HS-27A (cell line): ENCODE measurements around the gene HOXA6.

Experiments
- DNase-seq: peaks from one replicate; pipeline ENCODE4 v3.0.0-alpha.2; 2012; ENCODE audit warnings: low read depth, missing footprints

HOXA6 gene

DNA sequence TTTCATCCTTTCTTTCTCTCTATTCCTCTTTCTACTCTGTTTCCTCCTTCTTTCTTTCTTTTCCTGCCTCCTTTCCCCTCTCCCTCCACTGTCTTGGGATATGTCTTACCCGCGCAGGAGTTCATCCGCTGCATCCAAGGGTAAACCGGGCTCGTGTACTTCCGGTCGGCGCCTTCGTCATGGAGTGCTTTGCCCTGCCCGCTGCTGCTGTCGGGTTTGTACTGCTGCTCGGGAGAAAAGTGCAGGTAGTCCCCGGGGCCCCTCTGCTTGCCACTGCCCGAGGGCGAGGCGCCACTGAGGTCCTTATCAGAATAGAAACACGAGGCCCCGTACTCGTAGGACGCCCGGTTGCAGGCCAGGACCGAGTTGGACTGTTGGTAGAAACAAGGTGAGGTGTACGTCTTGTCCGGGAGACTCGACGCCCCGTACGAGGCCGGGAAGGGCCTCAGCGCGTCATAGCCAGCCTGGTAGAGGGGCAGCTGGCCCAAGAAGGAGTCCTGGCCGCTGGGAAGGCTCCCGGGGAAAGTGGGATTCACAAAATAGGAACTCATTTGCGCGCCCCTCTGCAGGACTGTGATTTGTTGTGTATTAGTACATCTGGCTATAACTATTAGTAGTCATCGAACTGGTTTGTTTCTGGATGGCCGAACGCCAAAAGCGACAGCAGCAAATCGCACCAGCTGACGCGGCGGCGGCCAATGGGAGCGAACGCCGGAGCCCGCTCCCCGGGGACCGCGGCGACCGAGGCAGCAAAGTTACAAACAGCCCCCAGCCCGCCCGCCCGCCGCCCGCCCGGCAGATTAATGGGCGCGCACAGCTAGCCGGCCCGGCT lies at the start of gene HOXA6:
TSS of gene HOXA6 (minus strand) at position 576 of the 832 bp plus-strand sequence. CDS start at position 551, 25 bp downstream.
- no peak for DNase-seq

DNA sequence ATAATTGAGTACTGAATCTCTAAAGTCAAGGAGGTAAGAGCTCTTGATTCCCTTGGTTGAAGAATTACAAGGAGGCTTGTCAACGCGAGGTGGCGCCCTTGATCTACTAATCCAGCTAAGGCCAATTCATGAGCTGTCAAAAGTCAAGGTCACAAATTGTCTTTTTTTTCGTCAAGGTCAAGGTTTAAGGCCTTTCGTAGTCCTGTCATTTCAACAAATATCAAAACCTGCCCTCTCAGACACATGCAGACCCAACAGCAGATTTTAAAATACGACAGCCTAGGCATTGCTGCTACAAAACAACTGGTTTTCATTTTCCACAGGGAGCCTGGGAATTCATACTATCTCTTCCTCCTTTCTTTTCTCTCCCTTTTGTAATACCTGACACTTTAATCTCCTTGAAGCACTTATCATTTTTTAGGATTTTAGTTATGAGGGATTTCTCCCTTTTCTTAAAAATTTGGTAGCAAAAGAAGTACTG lies 48.8 kb upstream of the HOXA6 start:
- DNase-seq, result no peak

DNA sequence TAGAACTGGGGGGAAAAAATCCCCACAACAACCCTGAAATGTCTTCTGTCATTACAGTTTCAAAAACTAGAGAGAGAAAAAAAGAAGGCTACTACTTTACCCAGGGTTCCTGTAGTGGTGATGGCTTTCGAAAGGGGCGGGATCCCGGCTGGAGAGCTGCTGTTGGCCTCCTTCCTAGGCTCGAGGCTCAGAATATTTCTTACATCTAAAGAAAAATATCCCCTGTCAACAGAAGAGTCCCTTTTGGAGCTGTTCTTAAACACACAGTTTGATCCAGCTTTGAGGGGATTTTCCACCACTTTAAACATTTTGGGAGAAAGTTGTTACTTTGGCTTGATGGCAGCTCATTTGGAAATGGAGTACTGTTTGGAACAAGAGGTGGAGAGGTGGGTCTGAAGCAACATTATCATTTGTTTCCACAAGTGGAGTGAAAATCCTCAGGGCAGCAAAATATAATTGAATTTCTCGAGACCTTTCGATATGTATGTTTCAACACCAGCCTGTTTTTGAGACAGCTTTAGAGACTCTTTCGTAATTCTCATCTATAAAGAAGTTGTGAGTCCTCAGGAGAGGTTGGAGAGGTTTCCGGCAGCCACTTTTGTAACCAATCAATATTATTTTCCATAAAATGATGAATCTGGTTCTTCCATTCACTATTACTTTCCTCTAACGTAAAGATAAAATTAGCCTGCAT lies 47.3 kb upstream of the HOXA6 start:
- no peak for DNase-seq

DNA sequence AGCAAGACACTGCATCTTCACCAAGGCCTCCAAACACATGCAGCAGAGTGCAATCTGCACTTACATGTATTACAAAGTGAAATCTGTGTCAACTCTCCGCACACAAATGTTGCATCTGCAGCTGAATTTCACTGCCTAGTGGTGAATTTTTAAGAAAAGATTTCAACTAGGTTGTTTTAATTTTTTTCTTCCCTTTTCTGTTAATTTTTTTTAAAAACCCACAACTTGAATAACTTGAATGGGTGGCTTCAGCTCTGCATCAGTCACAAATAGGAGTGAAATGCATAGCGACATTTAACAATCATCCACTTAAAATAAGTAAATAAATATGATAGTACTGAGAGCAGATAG lies 46.4 kb upstream of the HOXA6 start:
- DNase-seq, result no peak

DNA sequence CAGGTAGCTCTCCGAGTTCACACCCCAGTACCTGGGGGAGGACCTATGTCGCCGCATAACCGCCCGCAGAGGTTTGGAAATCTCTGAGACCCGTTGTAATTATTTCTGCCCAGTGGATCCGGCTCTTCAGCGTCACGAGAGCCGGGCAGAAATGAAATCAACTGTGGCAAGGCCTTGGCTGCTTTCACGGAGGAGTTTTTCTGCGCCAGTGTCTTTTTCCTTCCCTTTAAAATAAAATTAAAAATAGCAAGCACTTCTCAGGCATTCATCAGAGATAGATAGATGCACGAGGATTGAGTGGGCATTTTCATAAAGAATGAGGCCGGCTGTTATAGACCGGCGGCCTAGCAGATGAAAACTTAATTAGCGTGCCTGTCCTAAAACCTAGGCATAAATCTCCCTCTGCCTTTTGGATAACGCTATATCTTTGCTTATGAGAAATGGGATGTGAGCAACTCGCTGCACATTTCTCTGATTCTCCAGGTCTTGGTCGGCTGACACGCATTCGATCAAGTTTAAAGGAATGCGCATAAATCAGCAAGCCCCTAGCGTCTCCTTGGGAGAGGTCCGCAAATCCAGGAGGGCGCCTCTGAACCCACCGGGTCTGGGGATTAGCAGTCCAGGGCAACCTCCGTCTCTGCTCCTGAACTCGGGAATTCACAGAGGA lies 45.9 kb upstream of the HOXA6 start:
- DNase-seq, result no peak

DNA sequence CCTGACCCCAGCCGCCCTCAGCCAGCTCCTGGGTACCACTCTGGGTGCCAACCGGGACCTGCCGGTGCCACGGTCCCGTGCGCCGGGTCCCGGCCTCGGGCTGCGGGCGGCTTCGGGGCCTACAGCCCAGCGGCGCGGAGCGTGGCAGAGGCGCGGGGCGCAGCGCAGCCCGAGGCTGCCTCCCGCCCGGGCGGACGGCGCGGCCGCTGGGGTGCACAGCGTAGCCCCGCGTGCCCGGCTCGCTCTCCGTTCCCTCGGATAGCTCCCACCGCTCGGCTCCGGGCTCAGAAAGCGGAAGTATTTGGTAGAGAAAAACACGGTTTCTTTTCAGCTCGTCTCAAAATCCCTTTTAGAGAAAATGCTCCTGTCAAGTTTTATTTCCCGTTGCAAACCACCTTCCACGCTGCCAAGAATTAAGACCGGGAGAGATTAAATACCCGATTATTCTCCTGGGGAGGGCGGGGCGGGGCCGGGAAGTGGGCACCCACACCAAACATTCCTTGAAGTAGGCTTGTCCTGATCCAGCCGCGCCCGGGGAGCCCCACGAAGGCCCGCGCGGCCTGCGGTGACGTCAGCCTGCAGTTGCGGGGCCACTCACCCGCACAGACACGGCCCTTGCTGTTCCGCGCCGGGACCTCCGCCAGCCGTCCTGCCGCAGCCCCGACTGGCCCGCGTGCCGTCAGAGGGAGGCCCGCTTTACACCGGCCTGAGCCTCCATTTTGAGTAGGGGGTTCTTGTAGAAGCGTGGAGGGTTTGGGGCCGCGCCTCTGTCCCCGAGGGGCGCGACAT lies 45.2 kb upstream of the HOXA6 start:
- no peak for DNase-seq

DNA sequence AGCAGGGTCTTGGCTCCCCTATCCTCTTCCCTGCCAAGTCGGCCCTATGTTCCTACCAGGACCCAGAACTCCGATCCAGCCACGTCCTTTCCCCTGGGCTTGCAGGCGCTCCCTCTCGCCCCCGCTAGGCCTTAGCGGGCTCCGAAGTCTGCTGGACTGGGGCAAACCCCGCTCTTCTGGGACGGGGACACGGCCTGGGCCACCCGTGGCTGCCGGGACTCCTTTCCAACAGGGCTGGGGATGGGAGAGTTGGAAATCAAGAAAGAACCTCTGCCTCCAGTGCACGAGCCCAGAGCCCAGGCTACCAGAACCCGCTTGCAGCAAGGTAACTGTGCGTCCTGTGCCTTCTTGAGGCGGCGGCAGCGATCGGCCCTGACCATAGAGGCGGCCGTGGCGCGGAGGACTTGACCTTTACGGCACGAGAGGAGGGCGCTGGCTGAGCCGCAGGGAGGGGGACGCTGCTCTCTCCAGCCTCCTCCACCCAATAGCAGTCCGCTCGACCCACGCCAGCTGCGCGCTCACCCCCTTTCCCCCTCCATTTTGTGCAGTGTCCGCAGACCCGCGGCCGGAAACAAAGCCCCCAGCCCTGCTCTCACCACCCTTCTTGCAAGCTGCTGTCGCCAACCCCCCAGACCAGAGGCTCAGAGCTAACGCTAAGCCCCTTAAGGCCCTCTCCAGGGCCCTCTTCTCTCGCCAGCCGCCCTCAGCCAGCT lies 44.4 kb upstream of the HOXA6 start:
- DNase-seq, result no peak

DNA sequence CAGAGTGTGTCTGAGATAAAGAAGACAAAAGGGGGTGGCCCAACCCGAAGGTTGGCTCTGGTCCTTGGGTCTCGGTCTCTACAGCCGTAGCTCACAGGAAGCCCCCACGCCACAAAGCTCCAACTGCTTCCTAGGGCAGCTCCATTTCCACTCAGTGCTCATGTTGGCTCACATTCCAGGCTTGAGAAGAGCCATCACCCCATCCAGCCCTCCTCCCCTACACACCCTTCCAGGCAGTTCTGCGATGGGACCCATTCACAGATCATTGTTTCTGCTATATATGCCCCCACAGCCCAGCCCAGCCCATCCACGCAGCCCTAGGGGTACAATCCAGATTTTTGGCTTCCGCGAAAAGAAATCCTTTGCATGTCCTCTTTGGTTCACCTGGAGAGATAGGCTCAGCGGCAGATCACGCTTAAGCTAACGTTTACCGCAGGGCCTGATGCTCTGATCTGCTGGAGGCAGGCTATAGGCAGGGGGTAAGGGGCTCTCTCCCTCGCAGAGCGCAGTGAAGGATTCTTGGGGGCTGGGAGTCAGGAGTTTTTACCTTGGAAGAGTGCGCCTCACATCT lies 43.7 kb upstream of the HOXA6 start:
- no peak for DNase-seq

DNA sequence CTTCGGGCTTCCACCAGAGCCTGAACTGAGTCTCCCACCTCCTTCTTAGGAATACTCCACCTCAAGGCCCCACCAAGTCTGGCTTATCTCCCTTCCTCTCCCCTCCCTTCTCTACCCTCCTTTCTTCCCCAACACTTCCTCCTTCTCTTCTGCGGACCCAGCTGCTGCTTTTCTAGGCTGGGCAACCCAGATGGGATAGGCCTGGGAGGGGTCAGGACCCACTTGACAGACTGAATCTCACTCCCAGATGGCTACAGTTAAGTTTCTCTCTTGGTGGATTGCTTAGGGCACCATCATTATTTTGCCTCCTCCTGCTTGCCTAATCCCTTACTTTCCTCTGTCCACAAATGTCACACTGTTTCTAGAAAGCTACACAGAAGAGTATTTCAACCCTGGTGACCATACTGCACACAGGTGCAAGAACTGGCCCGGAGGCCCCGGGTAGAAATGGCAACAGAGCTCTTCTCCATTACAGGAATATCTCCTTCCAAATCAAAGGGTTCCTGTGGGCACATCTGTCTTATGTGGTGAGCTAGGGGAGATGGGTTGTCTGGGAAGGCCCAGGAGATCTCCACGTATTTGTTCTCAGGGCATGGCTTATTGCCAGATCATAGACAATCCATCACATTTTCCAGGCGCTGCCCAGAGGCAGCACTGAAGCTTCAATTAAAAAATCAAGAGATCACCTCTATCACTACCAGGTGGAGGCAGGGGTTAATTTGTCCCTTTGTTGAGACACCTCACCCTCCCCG lies 42.6 kb upstream of the HOXA6 start:
- no peak for DNase-seq

DNA sequence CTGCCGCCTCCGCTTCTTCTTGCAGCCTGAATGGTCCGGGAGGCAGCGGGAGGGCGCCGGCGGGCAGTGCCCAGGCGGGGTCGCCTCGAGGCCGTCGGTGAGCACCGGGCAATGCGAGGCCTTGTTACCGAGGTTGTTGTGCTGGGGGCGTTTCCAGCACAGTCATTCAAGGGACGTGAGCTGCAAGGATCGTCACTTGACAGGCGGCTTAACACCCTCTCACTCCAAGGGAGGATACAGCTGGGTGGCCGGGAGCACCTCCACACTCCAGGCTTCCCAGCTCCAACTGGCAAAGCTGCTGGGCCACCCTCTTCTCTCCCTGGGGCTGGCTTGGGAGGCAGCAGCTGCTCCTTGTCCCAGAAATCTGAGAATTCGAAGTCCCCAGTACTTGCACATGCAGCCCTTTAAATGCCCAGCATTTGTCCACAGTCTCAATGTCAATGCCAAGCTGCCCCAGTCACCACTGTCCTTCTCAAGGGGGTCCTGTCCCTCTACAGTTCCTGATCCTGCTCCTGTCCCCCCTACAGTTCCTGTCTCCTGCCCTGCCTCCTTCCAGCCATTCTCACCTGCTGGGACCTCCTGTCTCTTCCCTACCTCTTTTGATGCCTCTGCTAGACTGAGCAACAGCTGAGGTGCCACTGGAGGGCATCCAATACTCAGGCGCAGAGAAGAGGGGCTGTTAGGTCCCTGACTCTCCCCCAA lies 41.9 kb upstream of the HOXA6 start:
- DNase-seq, result no peak

DNA sequence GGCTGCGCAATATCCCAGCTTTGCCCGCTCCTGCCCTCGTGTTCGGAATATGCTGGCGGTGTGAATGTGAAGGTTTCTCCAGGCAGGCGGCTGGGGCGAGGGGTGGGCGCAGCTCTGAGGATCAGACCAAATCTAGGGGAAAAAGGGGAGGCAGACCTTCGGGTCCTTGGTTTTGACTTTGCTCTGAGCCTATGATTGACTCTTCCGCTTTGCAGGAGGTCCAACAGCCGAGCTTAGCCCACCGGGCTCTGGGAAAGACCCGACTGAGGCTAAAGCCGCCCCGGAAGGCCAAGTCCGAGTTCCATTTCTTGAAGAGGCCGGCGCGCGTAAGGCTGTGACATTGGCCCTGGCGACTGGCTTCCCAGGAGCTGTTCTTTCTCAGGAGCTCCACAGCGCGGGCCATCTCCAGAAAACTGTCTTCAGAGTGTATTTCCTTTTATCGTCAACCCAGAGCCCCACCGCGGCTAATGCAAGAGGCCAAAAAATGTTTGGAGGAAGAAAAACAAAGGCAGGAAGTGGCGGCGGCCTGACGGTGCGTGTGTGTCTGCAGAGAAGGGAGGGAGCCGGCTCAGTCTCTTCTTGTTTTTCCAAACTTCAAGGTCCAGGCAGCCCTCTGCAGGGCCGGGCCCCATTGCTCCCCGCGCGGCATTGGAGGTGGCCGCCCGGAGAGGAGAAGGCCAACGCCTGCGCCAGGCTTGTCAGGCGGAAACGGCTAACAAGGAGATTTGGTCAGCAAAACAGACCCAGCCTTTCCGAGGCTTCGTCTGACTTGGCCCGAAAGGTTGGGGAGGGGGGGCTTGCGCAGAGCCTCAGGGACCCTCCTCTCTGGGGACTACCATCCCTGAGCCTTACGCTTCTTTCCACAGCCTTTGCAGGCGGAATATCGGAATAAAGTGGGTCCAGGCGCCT lies 41.1 kb upstream of the HOXA6 start:
- no peak for DNase-seq

DNA sequence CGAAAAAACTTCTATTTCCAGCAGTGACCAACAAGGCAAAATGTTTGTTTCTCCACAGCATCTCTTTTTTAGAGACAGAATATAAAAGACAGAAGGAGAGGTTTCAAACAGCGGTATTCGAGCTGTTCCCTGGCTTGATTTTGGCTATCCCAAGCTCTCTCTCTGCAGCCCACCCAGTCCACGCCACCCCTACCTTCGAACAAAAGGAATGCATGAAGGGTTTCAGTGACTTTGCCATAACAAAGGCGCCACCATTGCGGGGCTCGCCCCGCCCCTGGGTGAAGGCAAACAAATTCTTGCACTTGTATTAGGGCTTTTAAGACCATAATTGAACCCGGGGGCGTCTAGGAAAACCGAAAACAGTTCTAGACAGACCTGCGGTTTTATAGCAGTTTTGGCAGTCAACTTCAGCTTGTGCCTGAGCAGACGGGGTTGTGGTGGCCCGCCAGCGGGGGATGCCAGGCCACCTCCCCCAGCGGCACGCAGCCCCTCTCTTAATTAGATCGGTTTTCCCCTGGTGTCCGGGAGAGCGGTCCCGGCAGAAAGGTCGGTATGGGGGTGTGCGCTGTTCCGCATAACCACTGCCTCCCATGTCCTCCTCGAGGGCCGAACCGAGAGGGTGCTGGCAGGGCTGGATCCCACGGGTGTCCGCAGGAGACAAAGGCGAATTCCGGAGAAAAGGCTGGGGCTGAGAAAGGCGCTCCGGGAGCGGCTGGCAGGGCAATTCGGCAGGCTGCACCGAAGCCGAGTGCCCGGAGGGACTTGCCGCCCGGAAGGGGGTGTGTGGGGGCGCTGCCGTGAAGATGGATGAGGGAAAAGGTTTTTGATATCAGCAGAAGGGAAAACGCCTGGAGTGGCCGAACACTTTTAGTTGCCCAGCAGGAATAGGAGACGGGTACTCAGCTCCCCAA lies 40.2 kb upstream of the HOXA6 start:
- DNase-seq, result no peak

DNA sequence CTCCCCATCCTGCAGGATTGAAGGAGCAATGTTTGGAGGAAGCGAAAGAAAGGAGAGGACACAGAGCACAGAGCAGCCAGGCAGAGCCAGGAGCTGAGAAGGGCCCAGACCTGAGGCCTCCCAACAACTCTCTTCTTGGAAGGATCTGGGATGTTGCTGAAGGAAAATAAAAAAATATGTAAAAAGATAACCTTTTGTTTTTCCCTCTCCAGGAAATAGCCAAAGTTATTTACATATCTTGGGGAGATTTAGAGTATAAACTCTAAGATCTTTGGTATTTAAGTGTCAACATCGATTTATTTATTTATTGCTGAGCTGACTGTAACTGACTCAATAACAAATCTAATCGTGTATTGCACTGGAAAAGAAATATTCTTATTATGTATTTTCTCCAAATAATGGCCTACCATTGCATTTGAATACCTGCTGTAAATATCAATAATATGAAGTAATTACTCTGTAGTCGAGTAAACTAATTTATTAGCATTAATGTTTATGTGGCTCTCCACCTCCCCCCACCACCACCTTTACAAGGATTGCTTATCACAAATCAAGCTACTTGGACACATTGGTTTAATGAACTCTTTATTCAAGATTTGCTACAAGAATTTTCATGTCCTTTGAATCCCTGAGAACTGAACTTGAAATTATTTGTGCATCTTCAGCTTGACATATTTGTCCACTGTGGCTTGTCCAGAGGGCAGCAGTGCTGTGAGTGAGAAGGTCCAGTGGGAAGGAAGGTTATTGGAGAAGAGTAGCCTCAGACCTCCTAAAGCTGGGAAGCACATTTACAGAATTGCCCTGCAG lies 39.3 kb upstream of the HOXA6 start:
- no peak for DNase-seq

DNA sequence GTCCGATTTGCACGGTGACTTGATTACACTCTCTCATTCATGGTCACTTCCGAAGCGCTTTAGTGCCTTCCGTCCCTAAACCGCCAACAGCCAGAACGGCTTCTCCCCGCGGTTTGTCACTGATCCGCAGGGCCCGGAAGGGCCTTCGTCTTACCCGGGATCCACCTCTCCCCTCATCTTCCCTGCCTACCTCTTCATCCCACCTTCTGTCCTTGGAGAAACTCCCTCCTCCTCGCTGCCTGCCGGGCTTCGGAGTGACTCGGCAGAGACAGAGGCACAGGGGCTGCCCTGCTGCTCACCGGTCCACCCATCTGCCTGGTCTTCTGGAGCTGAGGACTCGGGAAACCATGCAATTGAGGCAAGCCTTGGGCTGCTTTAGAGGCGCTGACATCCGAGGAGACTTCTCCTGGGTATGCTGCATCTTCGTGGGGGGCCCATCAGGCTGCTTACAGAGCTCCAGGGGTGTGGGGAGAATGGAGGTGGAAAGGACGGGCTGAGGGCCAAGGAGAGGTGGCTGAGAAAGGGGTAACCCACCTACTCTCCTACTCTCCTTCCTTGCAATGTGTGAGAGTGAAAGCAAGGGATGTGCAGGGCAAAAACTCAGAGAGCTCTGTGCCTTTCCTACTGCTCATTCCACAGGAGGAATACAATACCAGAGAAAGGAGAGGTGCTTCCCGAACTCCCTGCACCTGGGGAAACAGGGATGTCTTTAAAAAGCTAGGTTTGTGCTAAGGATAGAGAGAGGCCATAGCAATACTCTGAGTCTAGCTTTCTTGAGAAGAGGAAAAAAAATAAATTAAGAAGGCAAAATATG lies 38.5 kb upstream of the HOXA6 start:
- DNase-seq, result no peak

DNA sequence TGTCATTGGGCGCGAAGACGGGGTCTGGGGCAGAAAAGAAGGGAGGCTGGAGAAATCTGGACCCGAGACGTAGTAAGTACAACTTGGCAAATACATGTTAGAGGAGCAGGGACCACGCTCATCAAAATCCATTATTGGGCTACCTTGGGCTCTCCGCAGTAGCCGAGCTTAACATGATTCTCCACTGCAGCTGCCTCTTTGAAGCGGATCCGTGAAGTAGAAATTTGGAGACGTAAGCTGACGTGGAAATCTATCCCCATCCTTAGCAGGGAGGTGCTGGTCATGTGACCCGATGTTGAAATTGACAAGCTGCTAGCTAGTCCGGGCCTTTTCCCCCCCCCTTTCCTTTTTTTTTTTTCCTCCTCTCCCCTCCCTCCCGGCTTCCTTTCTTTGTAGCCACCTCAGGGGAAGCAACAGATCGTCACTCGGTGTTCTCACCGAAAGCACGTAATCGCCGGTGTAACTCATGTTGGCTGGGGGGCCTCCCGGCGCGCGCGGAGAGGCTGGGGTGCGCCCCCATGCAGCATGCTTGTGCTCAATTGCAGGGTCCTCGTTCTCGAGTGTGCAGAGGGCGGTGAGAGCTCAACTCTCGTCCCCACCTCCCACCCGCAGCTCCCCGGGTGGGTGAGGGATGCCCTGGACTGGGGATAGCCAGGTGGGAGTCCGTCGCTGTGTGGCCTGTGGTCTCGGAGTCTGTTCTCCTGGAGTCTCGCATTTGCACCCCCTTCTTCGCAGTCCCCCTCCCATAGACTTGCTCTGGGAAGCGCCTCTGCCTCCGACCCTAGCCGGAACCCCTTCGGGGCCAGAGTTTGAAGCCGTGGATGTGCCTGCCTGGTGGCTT lies 37.7 kb upstream of the HOXA6 start, which contains the start of gene HOXA11:
TSS of gene HOXA11 (minus strand) at position 220 of the 841 bp plus-strand sequence. CDS start at position 132, 88 bp downstream.
- DNase-seq, result no peak
